ENCODE results near the gene LACTB. TPM values are rescaled to one million over a fixed set of nuclear protein-coding genes. Genes with fewer than 3 reads are reported as not detected.

Gene LACTB
- total and polyA plus RNA-seq, 2 of the 4 experiments (the other 2 are of a cell fraction): 12.9 to 32.7 TPM

GRCh38 chr15:63157891-63158431, 36.3 kb downstream of the LACTB start (continued):
- TF ChIP-seq, protein P1, sequence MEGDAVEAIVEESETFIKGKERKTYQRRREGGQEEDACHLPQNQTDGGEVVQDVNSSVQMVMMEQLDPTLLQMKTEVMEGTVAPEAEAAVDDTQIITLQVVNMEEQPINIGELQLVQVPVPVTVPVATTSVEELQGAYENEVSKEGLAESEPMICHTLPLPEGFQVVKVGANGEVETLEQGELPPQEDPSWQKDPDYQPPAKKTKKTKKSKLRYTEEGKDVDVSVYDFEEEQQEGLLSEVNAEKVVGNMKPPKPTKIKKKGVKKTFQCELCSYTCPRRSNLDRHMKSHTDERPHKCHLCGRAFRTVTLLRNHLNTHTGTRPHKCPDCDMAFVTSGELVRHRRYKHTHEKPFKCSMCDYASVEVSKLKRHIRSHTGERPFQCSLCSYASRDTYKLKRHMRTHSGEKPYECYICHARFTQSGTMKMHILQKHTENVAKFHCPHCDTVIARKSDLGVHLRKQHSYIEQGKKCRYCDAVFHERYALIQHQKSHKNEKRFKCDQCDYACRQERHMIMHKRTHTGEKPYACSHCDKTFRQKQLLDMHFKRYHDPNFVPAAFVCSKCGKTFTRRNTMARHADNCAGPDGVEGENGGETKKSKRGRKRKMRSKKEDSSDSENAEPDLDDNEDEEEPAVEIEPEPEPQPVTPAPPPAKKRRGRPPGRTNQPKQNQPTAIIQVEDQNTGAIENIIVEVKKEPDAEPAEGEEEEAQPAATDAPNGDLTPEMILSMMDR (conservative IDR thresholded peaks at IDR 0.05; ENCODE audit: low read depth, low read length): peak; percentile 26; the same call in 1 of the 2 replicates
- no peak for TF ChIP-seq BHLHE40 (IDR thresholded peaks at IDR 0.05; ENCODE audit: low read depth, low read length)

- Histone ChIP-seq H3K36me3 (ENCODE audit: control insufficient read depth, insufficient read depth, low read length) (no peaks in the 10 kb centered on the region), H3K9me1 (ENCODE audit: insufficient read depth, low read length) (0 out of 2 replicates have a peak, but pooled peaks cover 3% of the 10 kb centered on the region)
- POLR2A ChIA-PET (ENCODE audit: unreplicated experiment): no interaction called here
Observed at GRCh38 chr15:63160638-63161037, 39.0 kb downstream of the LACTB start.

More at GRCh38 chr15:63160638-63161037, 39.0 kb downstream of the LACTB start:
- in situ Hi-C loops (cut with MboI; ENCODE audit: low sequenced_read_pairs) (loop anchor here (25.0 kb wide), 1 partner anchor 252 kb away; no protein-coding TSS in a partner anchor), intact Hi-C loops (cut with micrococcal nuclease) (no loop called here), dilution Hi-C loops (cut with HindIII; ENCODE audit: low sequenced_read_pairs, unreplicated experiment) (no loop called here)
- H2BK120ac ChIP-seq (ENCODE audit: low read depth, low read length): no peak overlapping the region
- no peak for ATAC-seq (ENCODE audit: low read depth)
- DNase-seq: no peak
- no peak overlapping the region for H3K4ac ChIP-seq (ENCODE audit: low read depth, low read length)
- no peak overlapping the region for H4K5ac ChIP-seq (ENCODE audit: low read depth, low read length)
- no peak overlapping the region for H2BK5ac ChIP-seq (ENCODE audit: low read depth, low read length, poor library complexity, severe bottlenecking)
- H3K23ac ChIP-seq (ENCODE audit: low read depth, low read length): no peak overlapping the region
- H2BK15ac ChIP-seq (ENCODE audit: low read depth, low read length): no peak overlapping the region
- H3K27me3 ChIP-seq (ENCODE audit: control insufficient read depth, insufficient read depth, low read length): no peaks in the 10 kb centered on the region
- H3K4me1 ChIP-seq (ENCODE audit: control insufficient read depth, insufficient read depth, low read length): peaks cover 6% of the 10 kb centered on the region
- H3K79me1 ChIP-seq (ENCODE audit: low read depth in 1 of 2, low read length in 2 of 2): peaks cover 4 to 16% of the 10 kb centered on the region in 2 experiments
- no peak overlapping the region for H3K56ac ChIP-seq (ENCODE audit: extremely low read depth, insufficient read depth, low read length)
- CTCF ChIA-PET: no interaction called here
- no peak overlapping the region for H3K4me2 ChIP-seq (ENCODE audit: low read depth, low read length)
- no peak overlapping the region for H3K9ac ChIP-seq (ENCODE audit: low read depth, low read length)
- TF ChIP-seq FOS (IDR thresholded peaks at IDR 0.05; ENCODE audit: low read depth, low read length): no peak
- TF ChIP-seq NFE2L2 (IDR thresholded peaks at IDR 0.05; ENCODE audit: low read depth, low read length): no peak
- TF ChIP-seq SMC3 (IDR thresholded peaks at IDR 0.05; ENCODE audit: low read depth, low read length): no peak
- TF ChIP-seq RCOR1 (IDR thresholded peaks at IDR 0.05; ENCODE audit: insufficient replicate concordance, low read length): no peak
- no peak for TF ChIP-seq CEBPB (IDR thresholded peaks at IDR 0.05; ENCODE audit: low read depth, low read length)
- no peak for TF ChIP-seq MXI1 (IDR thresholded peaks at IDR 0.05; ENCODE audit: borderline replicate concordance, low read depth, low read length)
- no peak for TF ChIP-seq BHLHE40 (IDR thresholded peaks at IDR 0.05; ENCODE audit: low read depth, low read length)
- no peak for TF ChIP-seq POLR2A (IDR thresholded peaks at IDR 0.05; ENCODE audit: low read depth, low read length)
- TF ChIP-seq MAZ (IDR thresholded peaks at IDR 0.05; ENCODE audit: borderline replicate concordance, low read depth, low read length): no peak
- no peak for TF ChIP-seq RFX5 (IDR thresholded peaks at IDR 0.05; ENCODE audit: low read depth, low read length)
- no peak for TF ChIP-seq MAFK (IDR thresholded peaks at IDR 0.05; ENCODE audit: low read depth, low read length)
- TF ChIP-seq ELK1 (IDR thresholded peaks at IDR 0.05; ENCODE audit: borderline replicate concordance, low read depth, low read length): no peak
- no peak for TF ChIP-seq RAD21 (IDR thresholded peaks at IDR 0.05; ENCODE audit: low read length)
- no peak for TF ChIP-seq USF2 (IDR thresholded peaks at IDR 0.05; ENCODE audit: low read depth, low read length)
- no peak overlapping the region for H2BK20ac ChIP-seq (ENCODE audit: low read depth, low read length)
- no peak overlapping the region for H3K14ac ChIP-seq (replicated peaks; ENCODE audit: low read depth, low read length)
- no peak overlapping the region for H2AK5ac ChIP-seq (ENCODE audit: low read depth, low read length)
- no peak overlapping the region for H3K27ac ChIP-seq (ENCODE audit: insufficient read depth, low read length)
- no peak overlapping the region for H4K8ac ChIP-seq (ENCODE audit: low read depth in 2 of 2, low read length in 2 of 2)
- no peak overlapping the region for H2AK9ac ChIP-seq (replicated peaks; ENCODE audit: low read depth, low read length, poor library complexity)
- H3K9me3 ChIP-seq (ENCODE audit: control insufficient read depth, insufficient read depth, low read length): no peaks in the 10 kb centered on the region
- H4K91ac ChIP-seq (ENCODE audit: insufficient read depth, low read depth, low read length): no peak overlapping the region
- H4K20me1 ChIP-seq (ENCODE audit: insufficient read depth, low read length): no peaks in the 10 kb centered on the region
- H3K18ac ChIP-seq (ENCODE audit: low read depth, low read length): no peak overlapping the region
- H2AFZ ChIP-seq (replicated peaks; ENCODE audit: low read length, poor library complexity): no peak overlapping the region
- H3K4me3 ChIP-seq (ENCODE audit: insufficient read depth, low read depth, low read length): no peak overlapping the region
- BruUV-seq (replicated peaks): no TSS peak

All from IMR-90 (cell line).